ENCODE data around the gene GNG13.

GRCh38 chr16:759110-759910 is 41.2 kb downstream of the GNG13 start:
- no peak for TF ChIP-seq CTCF (IDR thresholded peaks at IDR 0.05)
- TF ChIP-seq POLR2A (IDR thresholded peaks at IDR 0.05): no peak

Data from lower leg skin (tissue), 3 donors.